DND-41 (cell line): ENCODE measurements around the gene TXNL4B.

Source experiments
- ATAC-seq: fragments of 200-7000 bp; cut with Tn5 transposase; 3 replicates; pipeline ENCODE4 v1.9.1; 2021; ENCODE audit warnings: low read depth; ENCODE audit not compliant: insufficient read depth
- DNase-seq: peaks from one replicate; pipeline ENCODE4 v3.0.0-alpha.2; 2020
- H2AFZ ChIP-seq: 2 replicates; pipeline ENCODE4 v1.6.0; 2012; ENCODE audit warnings: low read depth, low read length
- H3K27ac ChIP-seq: 2 replicates; pipeline ENCODE4 v1.5.1; 2012; ENCODE audit warnings: low read length, inconsistent platforms
- H3K27me3 ChIP-seq: fragments of 200-600 bp; sonication (generic); 2 replicates; pipeline ENCODE4 v1.6.0; 2012; ENCODE audit warnings: low read length, mild to moderate bottlenecking, inconsistent platforms; ENCODE audit not compliant: insufficient read depth, poor library complexity
- H3K36me3 ChIP-seq: 2 replicates; pipeline ENCODE4 v1.5.1; 2012; ENCODE audit warnings: low read length, inconsistent platforms; ENCODE audit not compliant: insufficient read depth
- H3K4me1 ChIP-seq: 2 replicates; pipeline ENCODE4 v1.5.1; 2012; ENCODE audit warnings: mild to moderate bottlenecking, low read length; ENCODE audit not compliant: insufficient read depth
- H3K4me2 ChIP-seq: 2 replicates; pipeline ENCODE4 v1.6.0; 2012; ENCODE audit warnings: mild to moderate bottlenecking, moderate library complexity, low read length, inconsistent platforms; ENCODE audit not compliant: insufficient read depth
- H3K4me3 ChIP-seq, 2 experiments: fragments of 200-600 bp in 1 of 2; shearing (Covaris generic) in 1 of 2; 2 replicates each; pipeline ENCODE4 v1.5.1; 2012 to 2016; ENCODE audit warnings: inconsistent platforms in 2 of 2, low read length in 2 of 2, mild to moderate bottlenecking in 2 of 2, low read depth in 1 of 2, moderate library complexity in 1 of 2
- H3K79me2 ChIP-seq: 2 replicates; pipeline ENCODE4 v1.6.0; 2012; ENCODE audit warnings: low read length, inconsistent platforms; ENCODE audit not compliant: insufficient read depth
- H3K9ac ChIP-seq: 2 replicates; pipeline ENCODE4 v1.6.0; 2012; ENCODE audit warnings: low read depth, mild to moderate bottlenecking, inconsistent platforms, low read length, moderate library complexity
- H3K9me3 ChIP-seq: 2 replicates; pipeline ENCODE4 v1.5.1; 2012; ENCODE audit warnings: low read length, moderate library complexity, mild to moderate bottlenecking, inconsistent platforms; ENCODE audit not compliant: insufficient read depth, severe bottlenecking
- H4K20me1 ChIP-seq: 2 replicates; pipeline ENCODE4 v1.6.0; 2012; ENCODE audit warnings: low read length; ENCODE audit not compliant: insufficient read depth
- EZH2 ChIP-seq: IDR thresholded peaks from 3 replicates; pipeline ENCODE4 v1.6.1; 2012; ENCODE audit warnings: borderline replicate concordance, low read depth, mild to moderate bottlenecking, moderate library complexity, low read length, inconsistent platforms; ENCODE audit not compliant: severe bottlenecking
- TF ChIP-seq, protein P1 (sequence below): IDR thresholded peaks from 2 replicates; pipeline ENCODE4 v1.5.1; 2012; ENCODE audit warnings: borderline replicate concordance, low read length, moderate library complexity, mild to moderate bottlenecking; ENCODE audit not compliant: poor library complexity, severe bottlenecking; ENCODE audit errors: extremely low read depth

The TXNL4B gene

DNA sequence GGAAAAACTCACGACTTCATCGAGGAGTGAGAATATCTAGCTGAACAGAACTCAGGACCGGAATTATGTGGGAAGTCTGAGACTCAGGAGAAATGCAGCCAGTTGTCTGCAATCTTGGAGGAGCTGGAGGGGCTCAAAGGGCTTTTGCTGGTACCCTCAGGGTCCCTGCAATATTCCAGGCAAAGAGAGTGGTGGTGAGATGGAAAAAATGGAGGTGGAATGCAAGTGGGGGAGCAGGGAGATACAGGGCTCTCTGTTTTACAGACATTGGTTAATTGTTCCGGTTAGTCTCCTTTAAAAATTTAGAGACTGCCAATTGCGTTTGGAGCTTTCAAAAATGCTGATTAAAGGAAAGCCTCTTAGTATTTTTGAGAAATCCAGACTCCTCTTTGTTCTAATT is 57.3 kb downstream of the TXNL4B start:
- ATAC-seq (no peak), DNase-seq (no peak)
- Histone ChIP-seq H3K79me2 (no peaks in the 10 kb centered on the region), H3K4me2 (no peak overlapping the region), H3K9me3 (no peaks in the 10 kb centered on the region), H3K27me3 (no peaks in the 10 kb centered on the region), H3K4me3 (no peak overlapping the region), H3K4me1 (no peaks in the 10 kb centered on the region), H3K36me3 (no peaks in the 10 kb centered on the region), H4K20me1 (no peaks in the 10 kb centered on the region), H3K27ac (no peak overlapping the region), H2AFZ (no peak overlapping the region), H3K9ac (no peak overlapping the region)
- no peak for TF ChIP-seq EZH2
- TF ChIP-seq, protein P1, sequence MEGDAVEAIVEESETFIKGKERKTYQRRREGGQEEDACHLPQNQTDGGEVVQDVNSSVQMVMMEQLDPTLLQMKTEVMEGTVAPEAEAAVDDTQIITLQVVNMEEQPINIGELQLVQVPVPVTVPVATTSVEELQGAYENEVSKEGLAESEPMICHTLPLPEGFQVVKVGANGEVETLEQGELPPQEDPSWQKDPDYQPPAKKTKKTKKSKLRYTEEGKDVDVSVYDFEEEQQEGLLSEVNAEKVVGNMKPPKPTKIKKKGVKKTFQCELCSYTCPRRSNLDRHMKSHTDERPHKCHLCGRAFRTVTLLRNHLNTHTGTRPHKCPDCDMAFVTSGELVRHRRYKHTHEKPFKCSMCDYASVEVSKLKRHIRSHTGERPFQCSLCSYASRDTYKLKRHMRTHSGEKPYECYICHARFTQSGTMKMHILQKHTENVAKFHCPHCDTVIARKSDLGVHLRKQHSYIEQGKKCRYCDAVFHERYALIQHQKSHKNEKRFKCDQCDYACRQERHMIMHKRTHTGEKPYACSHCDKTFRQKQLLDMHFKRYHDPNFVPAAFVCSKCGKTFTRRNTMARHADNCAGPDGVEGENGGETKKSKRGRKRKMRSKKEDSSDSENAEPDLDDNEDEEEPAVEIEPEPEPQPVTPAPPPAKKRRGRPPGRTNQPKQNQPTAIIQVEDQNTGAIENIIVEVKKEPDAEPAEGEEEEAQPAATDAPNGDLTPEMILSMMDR = no peak
